IMR-90 (cell line): Measurements from ENCODE around the gene PLCL2.

Experiments used
- BHLHE40 ChIP-seq: fragments of 150-350 bp; IDR thresholded peaks from 2 replicates; pipeline ENCODE4 v1.6.1; 2016; ENCODE audit warnings: mild to moderate bottlenecking, low read depth, low read length
- CEBPB ChIP-seq: IDR thresholded peaks from 2 replicates; pipeline ENCODE4 v1.6.1; 2012; ENCODE audit warnings: low read depth, low read length, improper control_type of control experiment
- CHD1 ChIP-seq: IDR thresholded peaks from 2 replicates; pipeline ENCODE4 v1.6.1; 2012; ENCODE audit warnings: low read depth, low read length, improper control_type of control experiment
- FOS ChIP-seq: fragments of 150-350 bp; IDR thresholded peaks from 2 replicates; pipeline ENCODE4 v1.6.1; 2016; ENCODE audit warnings: low read depth, low read length
- MAFK ChIP-seq: IDR thresholded peaks from 2 replicates; pipeline ENCODE4 v1.6.1; 2012; ENCODE audit warnings: low read depth, low read length, improper control_type of control experiment
- MAZ ChIP-seq: IDR thresholded peaks from 2 replicates; pipeline ENCODE4 v1.6.1; 2012; ENCODE audit warnings: low read depth, mild to moderate bottlenecking, low read length, improper control_type of control experiment, moderate library complexity, borderline replicate concordance
- MXI1 ChIP-seq: IDR thresholded peaks from 2 replicates; pipeline ENCODE4 v1.6.1; 2012; ENCODE audit warnings: low read depth, mild to moderate bottlenecking, low read length, moderate library complexity, borderline replicate concordance
- POLR2A ChIP-seq: IDR thresholded peaks from 2 replicates; pipeline ENCODE4 v1.6.1; 2012; ENCODE audit warnings: mild to moderate bottlenecking, low read depth, low read length
- RAD21 ChIP-seq: IDR thresholded peaks from 2 replicates; pipeline ENCODE4 v1.6.1; 2012; ENCODE audit warnings: low read length, improper control_type of control experiment
- RCOR1 ChIP-seq: IDR thresholded peaks from 2 replicates; pipeline ENCODE4 v1.6.1; 2012; ENCODE audit warnings: mild to moderate bottlenecking, low read length, improper control_type of control experiment; ENCODE audit not compliant: insufficient replicate concordance
- SMC3 ChIP-seq: fragments of 150-350 bp; IDR thresholded peaks from 2 replicates; pipeline ENCODE4 v1.6.1; 2016; ENCODE audit warnings: low read depth, mild to moderate bottlenecking, antibody characterized with exemption, low read length, moderate library complexity
- TF ChIP-seq, protein P1 (sequence below): conservative IDR thresholded peaks from 2 replicates; pipeline ENCODE4 v1.5.1; 2012; ENCODE audit warnings: mild to moderate bottlenecking, low read depth, low read length, improper control_type of control experiment
- TF ChIP-seq, protein P2 (sequence below): fragments of 150-350 bp; IDR thresholded peaks from 2 replicates; pipeline ENCODE4 v1.6.1; 2016; ENCODE audit warnings: low read depth, mild to moderate bottlenecking, low read length, moderate library complexity, borderline replicate concordance
- TF ChIP-seq, protein P3 (sequence below): fragments of 150-350 bp; IDR thresholded peaks from 2 replicates; pipeline ENCODE4 v1.6.1; 2017; ENCODE audit warnings: mild to moderate bottlenecking, antibody characterized with exemption, low read length, low read depth

DNA sequence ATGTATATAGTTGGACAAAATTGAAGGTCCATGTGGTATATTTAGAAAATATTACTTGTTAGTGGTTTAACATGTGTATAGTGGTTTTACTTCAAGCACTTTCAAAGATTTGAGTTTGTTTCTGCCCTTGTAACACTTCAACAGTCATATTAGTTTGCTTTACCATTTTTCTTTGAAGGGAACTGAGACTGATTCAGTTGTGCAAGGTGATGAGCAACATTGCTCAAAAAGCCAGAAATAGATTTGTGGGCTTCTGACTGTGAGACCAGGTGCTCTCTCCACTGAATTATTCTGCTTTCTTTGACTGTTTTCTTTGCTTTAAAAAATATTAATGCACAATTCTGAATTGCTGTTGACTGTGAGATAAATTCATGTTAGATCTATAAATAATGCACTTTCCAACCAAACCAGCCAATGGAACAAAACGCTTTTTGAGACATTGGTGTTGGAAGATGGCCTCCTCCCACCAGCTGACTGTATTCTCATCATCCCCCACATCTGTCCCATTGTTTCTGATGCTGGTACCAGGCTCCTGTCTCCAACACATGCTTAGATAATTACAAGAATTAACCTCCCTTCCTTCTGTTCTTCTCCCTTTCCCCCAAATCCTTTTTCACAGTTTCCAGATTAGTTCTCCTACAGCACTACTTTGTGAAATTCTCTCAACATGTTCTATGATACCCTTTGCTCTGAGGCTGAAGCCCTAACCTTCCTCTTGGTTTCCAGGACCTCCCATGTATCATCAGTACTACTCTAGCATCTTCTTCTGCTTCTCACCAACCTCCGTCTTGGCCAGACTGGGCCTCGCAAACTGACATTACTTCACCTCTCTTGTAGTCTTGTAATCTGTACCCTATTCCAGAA is 27.9 kb downstream of the PLCL2 start:
- TF ChIP-seq CEBPB = no peak
- TF ChIP-seq, protein P1, sequence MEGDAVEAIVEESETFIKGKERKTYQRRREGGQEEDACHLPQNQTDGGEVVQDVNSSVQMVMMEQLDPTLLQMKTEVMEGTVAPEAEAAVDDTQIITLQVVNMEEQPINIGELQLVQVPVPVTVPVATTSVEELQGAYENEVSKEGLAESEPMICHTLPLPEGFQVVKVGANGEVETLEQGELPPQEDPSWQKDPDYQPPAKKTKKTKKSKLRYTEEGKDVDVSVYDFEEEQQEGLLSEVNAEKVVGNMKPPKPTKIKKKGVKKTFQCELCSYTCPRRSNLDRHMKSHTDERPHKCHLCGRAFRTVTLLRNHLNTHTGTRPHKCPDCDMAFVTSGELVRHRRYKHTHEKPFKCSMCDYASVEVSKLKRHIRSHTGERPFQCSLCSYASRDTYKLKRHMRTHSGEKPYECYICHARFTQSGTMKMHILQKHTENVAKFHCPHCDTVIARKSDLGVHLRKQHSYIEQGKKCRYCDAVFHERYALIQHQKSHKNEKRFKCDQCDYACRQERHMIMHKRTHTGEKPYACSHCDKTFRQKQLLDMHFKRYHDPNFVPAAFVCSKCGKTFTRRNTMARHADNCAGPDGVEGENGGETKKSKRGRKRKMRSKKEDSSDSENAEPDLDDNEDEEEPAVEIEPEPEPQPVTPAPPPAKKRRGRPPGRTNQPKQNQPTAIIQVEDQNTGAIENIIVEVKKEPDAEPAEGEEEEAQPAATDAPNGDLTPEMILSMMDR = no peak
- no peak for TF ChIP-seq BHLHE40
- TF ChIP-seq POLR2A = no peak
- TF ChIP-seq, protein P2, sequence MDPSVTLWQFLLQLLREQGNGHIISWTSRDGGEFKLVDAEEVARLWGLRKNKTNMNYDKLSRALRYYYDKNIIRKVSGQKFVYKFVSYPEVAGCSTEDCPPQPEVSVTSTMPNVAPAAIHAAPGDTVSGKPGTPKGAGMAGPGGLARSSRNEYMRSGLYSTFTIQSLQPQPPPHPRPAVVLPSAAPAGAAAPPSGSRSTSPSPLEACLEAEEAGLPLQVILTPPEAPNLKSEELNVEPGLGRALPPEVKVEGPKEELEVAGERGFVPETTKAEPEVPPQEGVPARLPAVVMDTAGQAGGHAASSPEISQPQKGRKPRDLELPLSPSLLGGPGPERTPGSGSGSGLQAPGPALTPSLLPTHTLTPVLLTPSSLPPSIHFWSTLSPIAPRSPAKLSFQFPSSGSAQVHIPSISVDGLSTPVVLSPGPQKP = no peak
- no peak for TF ChIP-seq RCOR1
- TF ChIP-seq, protein P3, sequence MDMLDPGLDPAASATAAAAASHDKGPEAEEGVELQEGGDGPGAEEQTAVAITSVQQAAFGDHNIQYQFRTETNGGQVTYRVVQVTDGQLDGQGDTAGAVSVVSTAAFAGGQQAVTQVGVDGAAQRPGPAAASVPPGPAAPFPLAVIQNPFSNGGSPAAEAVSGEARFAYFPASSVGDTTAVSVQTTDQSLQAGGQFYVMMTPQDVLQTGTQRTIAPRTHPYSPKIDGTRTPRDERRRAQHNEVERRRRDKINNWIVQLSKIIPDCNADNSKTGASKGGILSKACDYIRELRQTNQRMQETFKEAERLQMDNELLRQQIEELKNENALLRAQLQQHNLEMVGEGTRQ = no peak
- no peak for TF ChIP-seq MAFK
- TF ChIP-seq CHD1 = no peak
- no peak for TF ChIP-seq FOS
- TF ChIP-seq MXI1 = no peak
- no peak for TF ChIP-seq SMC3
- TF ChIP-seq MAZ = no peak
- TF ChIP-seq RAD21 = no peak
